NCI-H2196 treated with DMSO at 0.1 percent for 48 hours (cell line): Measurements from ENCODE around the gene JADE3.
"Not testable (repeated sequence)": the region's sequence is repeated elsewhere in the genome, so short reads cannot be mapped to it uniquely, and the experiment has no call there.

Experiments
- DNase-seq: peaks from one replicate; lab custom pipeline; 2025; ENCODE audit not compliant: unreplicated experiment; lab: John Stamatoyannopoulos, UW

Gene JADE3

GRCh38 chrX:46929439-46930261, 17.4 kb downstream of the JADE3 start:
- no peak for DNase-seq

- no peak for DNase-seq
Observed at GRCh38 chrX:46935295-46935694, 23.1 kb downstream of the JADE3 start.

GRCh38 chrX:46938589-46938988, 26.4 kb downstream of the JADE3 start:
- DNase-seq, result no peak

- DNase-seq, result no peak
Observed at GRCh38 chrX:46941341-46941740, 29.1 kb downstream of the JADE3 start.

GRCh38 chrX:46953137-46953527, 40.9 kb downstream of the JADE3 start:
- no peak for DNase-seq

- DNase-seq, result no peak
Observed at GRCh38 chrX:46953597-46953996, 41.4 kb downstream of the JADE3 start.

GRCh38 chrX:46954716-46955115, 42.5 kb downstream of the JADE3 start:
- no peak for DNase-seq

- DNase-seq, result not testable (repeated sequence)
Observed at GRCh38 chrX:46956589-46956988, 44.4 kb downstream of the JADE3 start.

GRCh38 chrX:46957297-46957696, 45.1 kb downstream of the JADE3 start:
- DNase-seq, result no peak

- no peak for DNase-seq
Observed at GRCh38 chrX:46959101-46959500, 46.9 kb downstream of the JADE3 start.

- DNase-seq, result no peak
Observed at GRCh38 chrX:46959985-46960700, 47.9 kb downstream of the JADE3 start.

GRCh38 chrX:46961097-46961496, 48.9 kb downstream of the JADE3 start:
- DNase-seq, result no peak

GRCh38 chrX:46961574-46962283, 49.5 kb downstream of the JADE3 start:
- no peak for DNase-seq

GRCh38 chrX:46965125-46965758, 53.0 kb downstream of the JADE3 start:
- DNase-seq, result no peak

- no peak for DNase-seq
Observed at GRCh38 chrX:46967547-46967946, 55.3 kb downstream of the JADE3 start.

GRCh38 chrX:46977046-46977445, 64.8 kb downstream of the JADE3 start:
- not testable (repeated sequence) for DNase-seq

GRCh38 chrX:46978341-46979291, 66.4 kb downstream of the JADE3 start:
- no peak for DNase-seq

GRCh38 chrX:46984705-46985104, 72.5 kb downstream of the JADE3 start:
- no peak for DNase-seq

- DNase-seq, result no peak
Observed at GRCh38 chrX:46989548-46989947, 77.3 kb downstream of the JADE3 start.

- no peak for DNase-seq
Observed at GRCh38 chrX:46991664-46992063, 79.4 kb downstream of the JADE3 start.
